Stimulated activated CD4-positive, alpha-beta T cell treated with anti-CD3 and anti-CD28 coated beads, Interleukin-1b, Interleukin-23, amount 100 ng/mL, for 24 hours (primary cell): ENCODE results near the gene TBX1.

ENCODE experiments used
- DNase-seq, 4 experiments: peaks; one replicate each; pipeline ENCODE4 v3.0.0-alpha.2; 2020; ENCODE audit warnings: low read depth in 4 of 4, low spot score in 1 of 4

Gene TBX1

DNA sequence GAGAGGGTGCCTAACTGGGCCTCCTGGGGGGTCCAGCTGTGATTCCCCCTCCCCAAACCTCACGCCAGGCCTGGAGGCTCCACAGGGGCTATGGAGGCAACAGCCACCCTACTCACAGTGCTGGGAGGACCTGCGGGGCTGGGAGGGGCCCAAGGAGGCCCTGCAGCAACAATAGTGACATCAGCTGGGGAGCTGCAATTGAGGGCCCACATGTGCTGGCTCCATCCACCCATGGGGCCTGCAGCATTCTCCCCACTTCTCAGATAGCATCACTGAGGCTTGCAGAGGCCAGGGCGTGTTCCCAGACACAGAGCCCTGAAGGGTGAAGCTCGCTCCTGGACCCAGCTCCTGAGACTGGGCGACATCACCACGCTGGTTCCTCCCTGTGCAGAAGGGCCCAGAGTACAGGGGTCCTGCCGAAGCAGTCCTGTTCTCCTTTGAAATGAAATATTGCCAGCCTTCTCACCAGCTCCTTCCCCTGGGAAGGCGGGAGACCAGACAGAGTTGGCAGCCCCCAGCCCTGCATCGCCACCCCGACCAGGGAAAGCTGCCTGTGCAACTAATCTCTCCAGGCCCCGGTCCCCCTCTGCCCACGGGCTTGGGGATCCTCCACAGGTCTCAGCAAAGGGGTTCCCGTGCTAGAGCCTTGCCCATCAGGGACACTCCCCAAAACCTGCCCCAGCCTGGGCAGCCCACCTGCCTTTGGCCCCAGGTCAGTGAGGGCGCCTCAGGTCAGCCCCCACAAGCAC is 8.9 kb upstream of the TBX1 start:
- DNase-seq: no peak

DNA sequence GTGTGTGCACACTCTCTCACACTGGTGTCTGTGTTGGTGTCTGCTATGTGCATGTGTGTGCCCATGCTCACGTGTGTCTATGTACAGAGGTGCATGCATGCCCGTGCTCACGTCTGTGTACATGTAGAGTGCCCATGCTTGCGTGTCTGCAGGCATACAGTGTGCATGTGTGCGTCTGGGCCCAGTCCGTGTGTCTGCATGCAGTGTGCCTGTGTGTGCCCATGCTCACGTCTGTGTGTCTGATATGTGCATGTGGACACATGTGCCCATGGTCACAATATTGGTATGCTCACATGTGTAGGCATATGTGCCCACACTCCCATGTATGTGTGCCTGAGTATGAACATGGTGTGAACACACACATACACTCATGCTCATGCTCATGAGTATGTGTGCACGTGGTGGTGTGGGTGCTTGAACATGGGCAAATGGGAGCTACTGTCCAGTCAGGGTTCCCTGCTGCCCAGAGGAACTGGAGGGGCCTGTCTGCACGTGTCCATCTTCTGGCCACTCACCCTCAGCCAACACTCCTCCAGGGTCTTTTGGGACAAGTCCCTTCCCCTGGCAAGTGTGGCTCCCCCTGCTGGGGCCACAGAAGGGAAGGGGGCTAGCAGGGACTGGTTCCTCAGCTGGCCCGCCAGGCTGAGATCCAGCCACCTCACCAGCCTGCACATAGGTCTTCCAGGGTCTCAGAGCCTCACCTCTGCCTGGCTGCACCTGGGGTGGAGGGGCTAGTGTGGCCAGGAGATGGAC is 7.3 kb upstream of the TBX1 start:
- DNase-seq: no peak

DNA sequence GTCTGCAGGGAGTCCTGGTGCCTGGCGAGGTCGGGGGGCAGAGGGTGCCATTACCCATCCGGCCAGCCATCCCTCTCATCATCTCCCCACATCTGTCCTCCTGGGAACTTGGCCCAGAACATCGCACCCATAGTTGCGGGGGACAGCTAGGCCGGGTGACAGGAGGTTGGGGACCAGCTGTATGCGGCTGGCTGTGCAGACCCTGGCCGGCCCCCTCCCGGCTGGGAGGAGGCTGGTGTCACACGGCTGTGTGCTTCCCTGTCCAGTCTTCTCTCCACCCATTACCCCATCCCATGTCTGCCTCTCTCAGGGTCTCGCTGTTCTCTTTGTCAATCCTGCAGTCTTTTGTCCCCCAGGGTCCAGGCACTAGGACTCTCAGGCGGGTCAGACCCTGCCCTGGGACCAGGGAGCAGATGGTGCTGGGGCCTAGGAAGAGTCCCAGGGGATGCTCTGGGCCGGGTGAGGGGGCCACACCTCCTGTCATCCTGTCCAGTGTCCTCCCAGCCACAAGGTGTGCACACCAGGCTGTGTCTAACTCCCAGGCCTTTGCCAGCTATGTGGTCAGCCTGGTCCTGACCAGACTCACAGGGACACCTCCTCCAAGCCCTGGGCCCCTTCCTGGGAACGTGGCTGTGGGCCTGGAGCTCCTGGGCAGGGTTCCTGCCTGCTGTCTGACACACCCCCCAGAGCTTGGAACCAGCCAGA is 6.4 kb upstream of the TBX1 start:
- DNase-seq: no peak

DNA sequence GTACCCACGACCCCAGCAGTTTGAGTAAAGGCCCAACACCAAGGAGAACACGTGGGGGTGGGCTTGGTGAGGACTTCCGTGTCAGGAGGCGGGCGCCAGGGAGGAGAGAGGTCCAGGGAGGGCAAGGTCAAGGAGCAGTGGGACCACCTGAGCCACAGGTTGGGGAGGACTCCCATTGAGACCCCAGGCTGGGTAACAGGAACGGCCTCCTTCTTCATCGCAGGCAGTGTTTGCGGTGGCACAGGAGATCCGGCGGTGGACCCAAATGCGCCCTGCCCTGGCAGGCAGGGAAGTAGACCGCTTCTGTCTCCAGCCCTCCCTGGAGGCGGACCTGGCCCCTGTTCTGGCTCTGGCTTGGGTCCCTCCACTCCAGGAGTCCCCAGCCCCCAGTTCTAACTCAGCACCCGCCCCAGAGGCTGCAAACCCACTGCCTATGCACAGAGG is 5.9 kb upstream of the TBX1 start:
- no peak for DNase-seq

DNA sequence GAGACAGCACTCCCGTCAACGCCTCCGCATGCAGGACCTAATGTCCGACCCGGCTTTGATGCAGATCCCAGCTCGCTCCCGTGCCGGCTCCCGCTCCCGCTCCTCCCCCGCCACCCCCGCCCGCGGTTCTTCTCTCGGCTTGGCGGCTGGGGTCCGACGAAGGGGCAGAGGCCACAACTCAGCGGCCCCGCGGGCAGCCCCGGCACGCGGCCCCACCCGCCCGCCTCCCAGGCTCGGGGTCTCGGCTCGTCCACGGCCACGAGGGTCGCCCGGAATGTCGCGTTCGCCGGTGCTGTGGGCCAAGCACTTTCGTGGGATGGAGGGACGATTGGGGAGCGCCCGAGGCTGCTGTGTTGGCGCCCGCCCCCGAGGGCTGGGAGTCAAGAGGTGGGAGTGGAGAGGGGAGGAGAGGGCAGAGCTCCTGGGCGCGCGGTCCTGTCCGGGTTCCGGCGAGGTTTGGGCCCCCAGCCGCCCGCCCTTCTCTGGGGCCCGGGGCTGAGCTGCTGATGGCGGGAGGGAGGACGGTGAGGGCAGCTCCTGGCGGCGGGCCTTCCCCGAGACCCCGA is 5.3 kb upstream of the TBX1 start:
- DNase-seq: no peak

DNA sequence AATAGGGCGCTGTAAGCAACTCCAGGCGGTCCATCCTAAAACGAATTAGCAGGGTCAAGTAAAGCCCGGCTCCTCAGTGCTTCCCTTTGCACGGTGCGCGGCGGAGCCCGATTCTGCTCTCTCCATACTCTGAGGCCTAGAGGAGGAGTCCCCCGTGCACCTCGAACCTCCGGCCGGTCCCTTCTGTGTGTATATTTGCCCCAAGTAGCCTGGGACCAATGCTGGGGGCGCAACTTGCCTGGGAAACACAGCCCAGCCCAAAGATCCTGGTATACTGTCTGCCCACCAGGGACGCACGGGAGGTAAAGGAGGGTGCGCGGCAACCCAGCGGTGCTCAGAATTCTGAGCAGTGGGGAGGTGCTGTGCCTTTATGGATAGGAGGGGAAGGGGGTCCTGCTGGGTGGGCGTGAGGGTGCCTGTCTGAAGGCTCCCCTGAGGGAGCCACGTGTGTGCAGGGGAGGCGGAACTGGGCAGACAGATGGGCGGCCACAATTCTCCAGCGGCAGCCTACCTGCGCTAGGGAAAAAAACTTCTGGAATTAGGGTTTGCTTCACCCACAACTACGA is 4.8 kb upstream of the TBX1 start:
- DNase-seq: no peak

DNA sequence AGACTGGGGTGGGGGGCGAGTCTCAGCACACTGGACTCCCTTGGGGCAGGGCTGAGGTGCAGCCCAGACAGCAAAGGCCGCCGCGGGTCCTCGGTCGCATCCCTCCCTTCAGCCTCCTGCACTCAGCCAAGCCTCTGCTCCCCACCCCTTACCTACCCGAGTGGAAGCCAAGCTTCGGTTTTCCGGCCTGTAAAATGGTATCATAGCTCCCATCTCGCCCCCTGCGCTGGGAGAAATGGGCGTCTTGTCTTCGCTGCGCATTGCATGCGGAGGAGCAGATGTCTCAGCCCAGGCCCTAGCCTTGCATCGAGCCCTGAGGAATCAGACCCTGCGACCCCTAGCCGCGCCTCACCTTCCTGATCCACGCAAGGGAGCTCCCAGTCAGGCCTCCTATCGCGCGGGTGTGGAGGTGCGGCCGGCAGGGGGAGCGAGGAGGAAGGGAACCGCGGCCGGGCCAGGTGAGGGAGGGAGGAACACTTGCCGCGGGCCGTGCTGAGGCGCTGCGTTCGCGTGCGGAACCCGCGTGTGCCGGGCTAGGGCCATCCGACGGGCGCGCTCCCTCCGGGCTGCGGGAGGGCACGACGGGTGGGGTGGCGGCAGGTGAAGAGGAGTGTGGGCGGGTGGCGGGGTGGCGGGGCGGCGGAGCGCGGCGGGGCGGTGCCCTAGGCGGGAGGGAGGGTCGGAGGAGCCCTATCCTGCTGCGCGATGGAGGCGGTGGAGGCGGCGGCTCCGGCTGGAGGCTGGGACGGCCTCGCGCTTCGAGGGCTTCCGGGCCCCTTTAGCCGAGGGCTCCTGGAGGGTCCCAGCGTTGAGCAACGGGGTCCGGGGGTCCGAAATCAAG is 4.1 kb upstream of the TBX1 start:
- peak; percentile 26 to 56 (median 40) for DNase-seq

DNA sequence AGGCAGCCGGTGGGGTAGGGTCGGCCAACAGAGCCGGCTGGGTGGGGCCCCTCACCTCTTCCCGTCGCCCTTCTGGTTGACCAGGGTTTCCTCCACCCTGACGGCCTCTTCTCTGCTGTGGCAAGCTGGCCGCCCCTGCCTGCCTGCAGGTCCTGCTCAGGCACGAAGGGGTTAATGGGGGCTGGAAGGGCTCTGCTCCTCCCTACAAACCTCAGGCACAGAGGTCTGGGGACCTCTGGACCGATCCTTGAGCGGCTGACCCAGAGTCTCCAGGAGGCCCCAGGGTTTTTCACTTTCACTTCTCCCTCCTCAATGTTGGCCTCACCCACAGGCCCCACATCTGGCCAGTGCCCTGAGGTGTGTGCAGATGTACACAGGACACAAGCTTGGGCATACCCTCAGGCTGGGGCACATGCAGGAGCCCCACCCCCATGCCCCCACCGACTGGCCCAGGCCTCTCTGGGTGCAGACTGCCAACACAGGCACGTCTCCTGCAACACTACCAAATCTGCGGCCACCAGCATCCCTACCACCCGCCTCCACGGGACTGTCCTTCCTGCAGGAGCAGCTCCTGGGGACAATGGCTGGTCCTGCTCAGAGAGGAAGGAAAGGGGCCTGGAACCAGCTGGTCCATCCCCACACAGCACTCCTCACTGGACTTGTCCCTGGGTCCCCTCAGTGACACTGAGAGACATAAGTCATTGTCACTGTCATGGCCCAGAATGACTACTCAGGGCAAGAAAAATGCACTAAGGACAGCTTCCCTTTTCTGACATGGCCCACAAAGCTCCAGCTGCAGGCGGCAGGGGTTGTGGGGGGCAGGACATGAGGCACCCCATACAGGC is 3.2 kb upstream of the TBX1 start:
- no peak for DNase-seq

DNA sequence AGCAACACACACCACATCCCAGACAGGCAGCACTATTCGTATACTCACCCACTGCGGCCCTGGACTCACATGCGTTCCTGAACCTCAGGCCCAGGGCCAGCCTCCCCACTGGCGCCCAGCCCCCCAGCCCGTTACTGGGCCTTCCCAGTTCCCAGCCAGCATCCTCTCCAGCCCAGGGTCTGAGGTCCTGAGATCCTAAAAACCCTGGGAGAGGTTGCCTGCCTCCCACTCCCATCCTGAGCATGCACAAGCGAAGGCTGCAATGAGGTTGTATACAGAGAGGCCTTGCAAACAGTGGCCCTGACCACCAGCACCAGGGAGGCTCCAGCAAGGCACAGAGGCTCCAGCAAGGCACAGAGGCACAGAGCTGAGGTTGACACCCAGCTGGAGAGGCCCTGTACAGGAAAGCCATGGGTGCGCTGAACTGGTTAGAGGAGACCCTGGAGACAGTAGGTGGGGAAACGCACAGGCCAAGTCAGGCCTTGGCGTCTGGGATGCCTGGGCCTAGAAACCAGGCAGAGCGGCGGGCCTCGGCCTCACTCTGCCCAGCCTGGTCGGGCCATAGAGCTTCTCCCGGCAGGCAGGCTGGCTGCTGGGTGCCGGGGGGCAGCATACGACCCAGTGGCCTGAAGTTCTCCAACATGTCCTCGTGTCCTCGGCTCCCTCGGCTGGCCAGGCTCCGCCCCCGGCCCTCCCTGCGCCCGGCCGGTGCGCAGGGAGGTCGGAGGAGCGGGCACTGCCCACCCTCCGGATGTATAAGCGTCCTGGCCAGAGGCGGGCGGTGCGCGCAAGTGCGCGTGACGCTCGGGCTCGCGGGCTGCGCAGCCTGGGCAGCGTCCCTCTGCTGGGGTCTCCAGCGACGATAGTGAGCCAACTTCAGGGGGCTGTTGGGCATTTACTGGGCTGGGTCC is 2.3 kb upstream of the TBX1 start:
- no peak for DNase-seq

DNA sequence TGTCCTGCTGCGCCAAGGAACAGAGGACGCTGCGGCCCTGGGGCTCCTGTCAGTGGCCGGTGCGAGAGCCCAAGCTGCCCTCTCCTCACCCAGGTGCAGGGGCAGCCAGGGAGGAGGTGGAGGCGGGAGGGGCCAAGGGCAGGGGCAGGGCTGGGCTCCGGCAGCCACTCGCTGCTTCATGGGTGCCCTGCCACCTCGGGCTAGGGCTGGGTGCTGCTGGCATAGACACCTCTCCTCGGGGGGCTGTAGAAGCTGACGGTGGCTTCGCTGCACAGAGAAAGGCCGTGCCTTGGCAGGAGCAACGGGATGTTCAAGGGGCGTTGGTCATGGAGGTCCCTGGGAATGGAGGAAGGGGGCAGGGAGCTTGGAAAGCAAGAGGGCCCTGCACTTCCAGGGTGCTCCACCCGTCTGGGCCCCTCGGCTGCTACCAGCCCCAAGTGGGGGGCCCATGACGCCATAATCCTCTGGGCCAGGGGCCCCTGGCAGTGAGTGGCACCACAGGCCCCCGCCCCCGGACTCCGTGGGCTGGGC is 1.6 kb upstream of the TBX1 start:
- DNase-seq: no peak

DNA sequence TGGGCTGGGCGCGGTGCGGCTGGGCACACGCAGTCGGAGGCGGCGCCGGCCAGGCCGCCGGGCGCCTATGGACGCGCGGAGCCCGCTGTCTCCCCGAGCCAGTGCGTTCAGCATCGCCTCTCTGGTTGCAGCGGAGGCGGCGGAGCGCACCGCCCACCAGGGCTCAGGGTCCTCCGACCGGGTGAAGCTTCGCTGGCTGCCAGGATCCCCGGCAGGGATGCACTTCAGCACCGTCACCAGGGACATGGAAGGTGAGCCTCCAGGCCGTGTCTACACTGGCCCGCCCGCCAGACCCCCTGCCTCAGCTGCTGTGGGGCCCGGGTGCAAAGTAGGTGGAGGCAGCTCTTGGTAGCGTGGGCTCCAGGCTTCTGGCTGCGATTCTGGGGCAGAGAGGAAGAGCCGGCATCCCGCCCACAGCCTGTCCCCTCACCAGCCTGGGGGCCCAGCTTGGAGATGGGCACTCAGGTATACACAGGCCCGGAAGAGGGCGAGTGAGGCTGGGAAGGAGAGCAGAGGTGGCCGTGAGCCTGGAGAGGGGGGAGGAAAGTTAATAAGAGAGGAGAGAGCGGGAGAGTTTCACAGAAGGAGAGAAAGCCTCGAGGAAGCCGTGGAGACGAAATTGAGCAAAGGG is 1.0 kb upstream of the TBX1 start:
- DNase-seq: no peak

DNA sequence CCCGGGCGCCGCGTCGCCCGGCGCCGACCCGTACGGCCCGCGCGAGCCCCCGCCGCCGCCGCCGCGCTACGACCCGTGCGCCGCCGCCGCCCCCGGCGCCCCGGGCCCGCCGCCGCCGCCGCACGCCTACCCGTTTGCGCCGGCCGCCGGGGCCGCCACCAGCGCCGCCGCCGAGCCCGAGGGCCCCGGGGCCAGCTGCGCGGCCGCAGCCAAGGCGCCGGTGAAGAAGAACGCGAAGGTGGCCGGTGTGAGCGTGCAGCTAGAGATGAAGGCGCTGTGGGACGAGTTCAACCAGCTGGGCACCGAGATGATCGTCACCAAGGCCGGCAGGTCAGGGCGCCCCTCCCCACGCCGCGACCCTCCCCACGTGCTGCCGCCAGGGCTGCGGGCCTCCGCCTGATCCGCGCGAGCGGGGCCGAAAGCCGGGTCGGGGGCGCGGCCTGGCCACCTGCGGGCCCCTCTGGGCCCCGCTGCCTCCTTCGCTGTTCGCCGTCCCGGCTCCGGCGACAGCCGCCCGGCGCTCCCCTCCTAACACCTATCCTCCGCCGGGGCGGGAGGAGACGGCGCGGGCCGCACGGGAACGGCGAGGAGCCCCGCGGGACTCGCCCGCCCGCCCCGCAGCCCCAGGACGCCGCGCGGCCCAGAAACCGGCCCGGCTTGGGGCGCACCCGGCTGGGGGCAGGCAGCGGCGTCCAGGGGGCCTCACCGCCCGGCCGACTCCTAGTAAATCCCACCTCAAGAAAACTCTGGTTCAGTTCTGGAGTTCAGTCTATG is 560 bp downstream of the TBX1 start:
- no peak for DNase-seq

DNA sequence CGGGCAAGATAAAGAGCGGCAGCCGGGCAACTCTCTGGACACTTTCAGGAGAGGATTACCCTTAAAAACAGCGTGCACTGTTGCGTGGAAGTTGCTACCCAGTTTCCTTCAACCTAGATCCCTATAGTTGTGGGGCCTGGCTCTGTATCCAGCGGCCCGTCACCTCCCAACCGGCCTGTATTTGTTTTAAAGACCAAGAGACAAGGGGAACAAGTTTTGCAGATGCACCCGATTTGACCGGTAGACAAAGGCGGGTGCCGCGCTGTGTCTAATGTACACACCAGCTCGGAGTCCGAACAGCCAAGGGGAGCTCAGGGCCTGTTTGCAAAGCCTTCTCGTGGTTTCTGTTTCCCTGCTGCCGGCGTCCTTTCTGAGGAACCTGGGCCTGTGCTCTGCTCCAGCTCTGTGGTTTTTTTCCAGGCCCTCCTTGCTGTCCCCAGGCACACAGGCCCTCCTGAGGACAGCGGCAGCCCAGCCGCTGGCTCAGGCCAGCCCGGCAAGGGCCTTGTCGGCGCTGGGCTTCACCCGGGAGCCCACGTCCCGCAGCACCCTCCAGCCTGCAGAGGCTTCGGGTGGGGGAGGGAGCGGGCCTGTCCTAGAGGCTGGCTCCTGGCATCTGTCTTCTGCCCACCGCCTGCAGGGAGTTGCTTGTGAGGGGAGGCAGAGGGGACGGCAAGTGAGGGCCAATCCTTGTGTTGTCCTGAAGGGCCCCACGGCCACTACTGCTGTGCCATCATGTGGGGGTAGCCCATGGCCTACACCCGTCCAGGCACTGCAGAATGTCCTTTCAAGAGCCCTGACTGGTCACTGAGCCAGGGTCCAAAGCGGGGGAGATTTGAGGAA is 1.4 kb downstream of the TBX1 start:
- no peak for DNase-seq

DNA sequence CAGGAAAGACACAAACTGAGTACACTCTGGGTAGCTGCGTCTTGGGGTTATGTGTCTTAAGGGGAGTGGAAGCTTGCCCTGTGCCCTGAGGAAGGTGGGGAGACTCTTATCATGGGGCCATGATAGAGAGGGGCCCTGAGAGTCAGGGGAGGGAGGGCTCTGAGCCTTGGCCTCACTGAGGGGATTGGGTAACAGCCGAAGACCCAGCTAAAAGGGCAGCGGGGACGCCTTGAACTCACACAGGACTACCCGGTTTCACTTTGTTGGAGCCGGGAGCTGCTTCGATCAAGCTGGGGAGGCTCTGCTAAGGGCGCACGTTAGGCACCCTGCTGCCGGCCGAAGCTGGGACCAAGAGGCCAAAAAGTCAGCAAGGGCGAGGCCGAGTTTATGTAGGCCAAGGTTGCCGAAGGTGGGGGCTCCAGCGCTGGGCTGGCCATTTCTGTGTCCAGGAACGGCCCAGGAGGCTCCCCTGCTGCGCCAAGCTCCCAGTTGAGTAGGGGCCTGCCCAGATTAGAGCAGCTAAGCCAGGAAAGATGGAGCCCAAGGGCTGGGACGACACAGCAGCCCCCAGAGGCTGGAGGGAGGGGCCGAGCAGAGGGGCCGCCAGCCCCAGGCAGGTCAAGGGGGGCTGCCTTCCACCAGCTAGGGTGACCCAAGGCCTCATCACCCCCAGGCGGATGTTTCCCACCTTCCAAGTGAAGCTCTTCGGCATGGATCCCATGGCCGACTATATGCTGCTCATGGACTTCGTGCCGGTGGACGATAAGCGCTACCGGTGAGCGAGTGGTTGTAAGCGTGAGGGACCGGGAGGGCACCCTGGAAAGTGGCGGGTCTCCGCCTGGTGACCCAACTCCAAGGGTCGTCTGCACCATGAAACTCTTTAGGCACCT is 2.2 kb downstream of the TBX1 start:
- no peak for DNase-seq
